Umbilical cord (tissue), 2 donors: Measurements from ENCODE around the gene DDI2. TPM values are rescaled to one million over a fixed set of nuclear protein-coding genes. Genes with fewer than 3 reads are reported as not detected.
"Not testable (repeated sequence)": the region's sequence is repeated elsewhere in the genome, so short reads cannot be mapped to it uniquely, and the experiment has no call there.

Source experiments
- DNase-seq: peaks from one replicate; pipeline ENCODE4 v3.0.0-alpha.2; 2015; ENCODE audit warnings: low spot score
- total RNA-seq: library from RNA; depleted of rRNA; stranded (reverse); fragments of >200 nt; gene quantifications from one replicate; pipeline ENCODE4 v1.2.3, GENCODE V29; 2014; ENCODE audit warnings: low replicate concordance; ENCODE audit not compliant: insufficient read depth

DDI2 gene
- total RNA-seq, result 16.1 TPM

DNA sequence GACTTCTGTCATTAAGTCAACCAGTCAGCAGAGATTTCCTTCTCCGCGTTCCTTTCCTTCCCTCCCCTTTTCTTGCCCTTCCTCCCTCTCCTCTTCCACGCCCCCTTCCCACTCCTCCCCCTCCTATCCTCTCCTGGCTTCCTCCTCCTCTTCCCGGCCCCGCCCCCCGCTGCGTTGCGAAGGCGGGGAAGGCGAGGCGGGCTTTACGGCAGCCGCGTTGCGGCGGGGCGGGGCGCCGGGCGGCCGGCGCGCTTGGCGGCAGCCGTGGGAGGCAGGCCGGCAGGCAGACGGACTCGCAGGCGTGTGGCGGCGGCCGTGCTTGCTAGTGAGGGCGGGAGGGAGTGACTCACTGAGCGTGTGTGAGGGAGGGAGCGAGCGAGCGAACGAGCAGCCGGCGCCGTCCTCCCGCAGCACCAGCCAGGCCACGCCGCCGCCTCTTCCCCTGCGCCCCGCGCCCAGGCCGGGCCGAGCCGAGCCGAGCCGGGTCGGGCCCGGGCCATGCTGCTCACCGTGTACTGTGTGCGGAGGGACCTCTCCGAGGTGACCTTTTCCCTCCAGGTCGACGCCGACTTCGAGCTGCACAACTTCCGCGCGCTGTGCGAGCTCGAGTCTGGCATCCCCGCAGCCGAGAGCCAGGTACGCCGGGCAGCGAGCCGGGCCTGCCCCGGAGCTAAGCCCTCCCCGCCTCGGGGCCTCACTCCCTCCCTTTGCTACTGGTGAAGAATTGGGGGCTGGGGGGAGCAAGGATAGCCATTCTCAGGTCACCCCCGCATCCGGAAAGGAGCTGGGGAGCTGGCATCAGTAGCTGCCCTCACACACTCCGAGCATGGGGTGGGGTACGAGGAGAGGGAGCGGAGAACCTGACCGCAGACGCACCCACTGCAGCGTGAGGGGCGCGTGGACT, at the start of gene DDI2:
DDI2 (plus strand) TSS at position 286 of the 904 bp plus-strand sequence; CDS start at position 499, 213 bp downstream.
- peak; percentile 100 for DNase-seq

DNA sequence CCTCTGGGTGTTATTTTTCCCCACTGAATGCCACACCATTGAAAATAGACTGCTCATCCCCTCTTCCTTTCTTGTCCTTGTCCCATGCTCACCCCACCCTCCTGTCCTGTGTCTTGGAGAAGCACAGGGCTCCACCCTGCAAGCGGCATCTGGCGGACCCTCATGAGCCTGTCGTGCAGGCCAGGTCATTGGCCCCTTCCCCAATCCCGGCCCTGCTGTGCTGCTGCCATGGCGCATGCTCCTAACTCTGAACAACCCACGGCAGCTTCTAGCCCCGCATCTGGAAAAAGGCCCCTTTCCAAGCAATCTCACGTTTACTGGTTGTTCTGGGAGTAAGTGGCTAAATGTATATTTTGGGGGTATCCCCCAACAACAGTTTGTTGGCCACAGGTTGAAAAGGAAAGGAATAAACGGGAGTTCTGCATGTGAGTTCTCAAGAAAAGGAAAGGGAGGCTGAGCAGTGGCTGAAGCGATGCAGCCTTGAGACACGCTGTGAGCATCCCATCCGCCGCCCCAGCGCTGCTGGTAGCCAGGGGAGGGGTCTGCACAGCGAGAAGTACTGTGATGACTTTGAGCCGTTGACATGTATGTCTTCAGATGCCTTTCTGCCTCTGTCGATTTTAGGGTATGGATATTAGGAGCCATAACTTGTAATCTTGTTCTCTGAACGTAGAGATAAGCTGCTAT, 48.7 kb upstream of the DDI2 start:
- no peak for DNase-seq

DNA sequence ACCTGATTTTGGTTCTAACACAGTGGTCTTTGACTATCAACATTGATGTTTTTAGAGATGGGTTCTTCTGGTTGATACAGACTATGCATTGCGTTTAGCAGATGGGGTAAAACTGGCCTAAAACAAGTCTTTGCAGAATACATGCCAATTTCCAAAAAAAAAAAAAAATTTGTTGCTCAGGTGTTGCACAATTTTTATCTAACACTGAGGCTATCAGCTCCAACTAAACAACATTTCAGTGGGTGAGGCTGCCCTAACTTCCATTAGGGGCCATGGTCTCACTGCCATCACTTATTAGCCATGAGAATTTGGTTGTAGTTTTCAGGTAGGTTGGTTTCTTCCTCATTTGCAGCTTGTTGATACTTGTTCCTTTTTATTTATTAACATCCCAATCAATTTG, 46.4 kb upstream of the DDI2 start:
- DNase-seq, result no peak

DNA sequence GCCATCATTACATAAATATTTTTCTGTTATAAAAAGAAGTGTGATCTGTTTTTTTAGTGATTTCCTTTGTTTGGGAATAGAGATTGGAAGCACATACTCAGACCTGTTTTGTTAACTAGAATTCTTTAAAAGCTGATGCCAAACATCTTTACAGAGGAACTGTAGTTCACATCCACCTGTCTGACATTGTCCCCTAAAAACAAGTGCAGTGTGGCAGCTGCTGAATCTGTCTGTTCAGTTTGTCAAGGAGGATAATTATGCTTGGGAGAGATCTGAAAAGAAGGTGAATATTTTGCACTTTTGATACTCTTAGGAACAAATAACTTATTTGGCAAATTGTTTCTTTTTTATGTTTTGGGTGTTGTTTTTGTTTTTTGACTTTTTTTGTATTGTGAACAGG, 46.0 kb upstream of the DDI2 start:
- no peak for DNase-seq

DNA sequence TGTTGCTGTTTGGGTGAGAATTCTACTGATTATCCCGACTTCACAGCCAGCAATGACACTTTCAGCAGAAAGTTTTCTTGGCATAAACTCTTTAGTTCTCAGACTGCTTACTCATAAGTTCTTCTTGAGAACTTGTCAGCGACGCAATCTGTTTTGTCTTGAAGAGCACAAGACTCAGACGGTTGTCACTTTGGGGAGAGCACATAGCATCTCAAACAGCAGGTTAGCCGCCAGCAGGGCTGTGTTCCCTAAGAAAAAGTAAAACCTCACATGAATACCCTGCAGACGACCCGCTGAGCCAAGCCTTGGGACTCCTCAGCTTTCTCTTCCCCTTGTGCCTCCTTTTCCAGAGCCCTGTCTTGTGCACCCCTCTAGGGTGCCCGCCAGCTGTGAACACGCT, 43.8 kb upstream of the DDI2 start:
- no peak for DNase-seq

DNA sequence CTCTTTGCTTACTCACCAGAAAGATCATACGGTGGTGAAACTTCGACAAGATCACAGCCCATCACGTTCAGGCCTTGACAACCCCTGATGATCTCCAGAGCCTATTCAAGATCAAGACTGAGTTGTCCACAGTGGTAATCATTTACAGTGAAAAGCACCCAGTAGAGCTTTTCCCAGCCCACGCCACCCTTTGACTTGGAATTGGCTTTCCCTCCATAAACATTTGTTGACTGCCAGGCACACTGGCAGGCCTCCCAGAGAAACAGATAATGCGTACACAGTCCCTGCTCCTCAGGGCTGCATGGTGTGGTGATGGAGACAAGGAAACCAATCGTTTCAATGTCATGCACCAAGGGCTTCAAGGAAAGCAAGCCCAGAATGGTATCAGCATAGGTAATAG, 42.5 kb upstream of the DDI2 start:
- DNase-seq, result no peak

DNA sequence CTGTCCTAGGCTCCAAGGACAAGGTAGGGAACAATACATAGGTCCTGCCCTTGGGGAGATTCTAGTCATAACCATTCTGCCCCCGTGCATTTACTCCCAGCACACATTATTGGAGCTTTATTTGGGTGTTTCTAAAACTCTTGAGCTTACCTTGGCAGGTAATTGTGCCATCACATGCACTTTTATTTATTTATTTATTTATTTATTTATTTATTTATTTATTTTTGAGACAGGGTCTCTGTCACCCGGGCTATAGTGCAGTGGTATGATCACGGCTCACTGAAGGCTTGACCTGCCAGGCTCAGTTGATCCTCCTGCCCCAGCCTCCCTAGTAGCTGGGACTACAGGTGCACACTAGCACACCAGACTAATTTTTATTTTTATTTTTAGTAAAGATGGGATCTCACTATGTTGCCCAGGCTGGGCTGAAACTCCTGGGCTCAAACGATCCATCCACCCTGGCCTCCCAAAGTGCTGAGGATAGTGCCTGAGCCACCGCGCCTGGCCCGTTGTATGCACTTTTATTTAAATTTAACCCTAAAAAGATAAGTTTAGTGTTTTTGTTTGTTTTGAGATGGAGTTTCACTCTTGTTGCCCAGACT, 41.6 kb upstream of the DDI2 start:
- DNase-seq, result no peak

DNA sequence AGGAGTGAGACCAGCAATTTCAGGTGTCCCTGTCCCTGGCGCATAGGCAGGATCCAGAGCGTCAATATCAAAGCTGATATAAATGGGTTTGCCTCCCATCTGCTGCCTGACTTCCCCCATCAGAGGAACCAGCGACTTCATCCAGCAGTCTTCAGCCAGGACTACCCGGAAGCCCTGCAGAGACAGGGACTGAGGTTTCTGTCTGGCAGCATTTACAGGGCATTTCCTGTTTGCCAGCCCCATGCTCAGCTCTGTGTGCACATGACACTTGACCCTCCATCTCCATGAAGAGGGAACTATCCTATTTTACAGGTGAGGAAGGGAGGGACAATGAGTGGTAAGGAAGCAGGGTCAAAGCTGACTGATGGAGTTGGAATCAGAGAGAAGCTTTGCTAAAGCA, 39.6 kb upstream of the DDI2 start:
- DNase-seq, result no peak

DNA sequence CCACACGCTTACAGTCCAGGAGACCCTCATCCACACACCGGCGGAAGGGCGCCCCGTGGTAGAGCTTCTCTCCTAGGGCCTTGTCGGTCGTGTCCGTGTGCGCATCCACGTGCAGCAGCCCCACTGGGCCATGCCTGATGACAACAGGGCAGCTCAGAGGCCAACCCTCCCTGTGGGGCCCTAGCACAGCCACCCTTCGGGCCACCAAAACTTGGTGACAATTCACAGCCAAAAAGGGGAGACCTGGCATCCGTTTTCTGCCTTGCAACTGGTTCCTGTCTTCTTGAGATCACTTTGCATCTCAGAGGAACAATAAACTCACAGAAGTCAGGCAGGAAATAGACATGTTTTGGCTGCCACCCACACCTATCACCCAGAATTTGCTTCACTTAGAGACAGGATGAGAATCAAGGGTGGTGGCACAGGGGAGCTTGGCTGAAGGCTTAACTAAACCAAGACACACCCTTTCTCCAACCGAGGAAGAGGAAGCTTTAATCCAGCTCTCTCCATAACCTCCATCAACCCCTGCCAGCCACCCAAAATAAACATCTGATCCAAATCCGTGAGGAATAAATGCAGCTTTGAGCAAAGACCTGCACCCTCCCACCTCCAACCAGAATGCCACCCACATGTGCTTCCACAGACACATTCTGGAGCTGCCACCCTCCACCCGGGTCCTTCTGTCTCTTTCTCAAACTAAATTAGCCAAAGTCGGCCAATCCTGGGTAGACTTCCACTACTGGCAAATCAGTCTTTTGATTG, 38.2 kb upstream of the DDI2 start:
- DNase-seq, result no peak

DNA sequence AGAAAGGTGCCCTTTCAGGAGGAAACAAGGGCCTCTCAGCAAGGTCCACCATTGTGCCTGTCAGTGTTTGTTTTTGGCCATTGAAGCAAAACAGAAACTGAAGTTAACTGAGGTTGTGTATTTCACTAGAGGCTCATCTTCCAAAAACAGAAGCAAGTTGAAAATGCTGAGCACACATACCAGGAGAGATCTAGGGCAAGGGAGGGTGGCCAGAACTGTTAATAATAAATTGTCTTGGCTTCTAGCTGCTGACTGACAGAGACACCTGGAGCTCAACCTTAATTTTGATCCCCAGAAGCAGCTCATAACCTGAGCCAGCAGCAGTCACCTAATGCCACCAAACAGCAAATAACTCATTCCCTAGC, 37.6 kb upstream of the DDI2 start:
- peak; percentile 20 for DNase-seq

DNA sequence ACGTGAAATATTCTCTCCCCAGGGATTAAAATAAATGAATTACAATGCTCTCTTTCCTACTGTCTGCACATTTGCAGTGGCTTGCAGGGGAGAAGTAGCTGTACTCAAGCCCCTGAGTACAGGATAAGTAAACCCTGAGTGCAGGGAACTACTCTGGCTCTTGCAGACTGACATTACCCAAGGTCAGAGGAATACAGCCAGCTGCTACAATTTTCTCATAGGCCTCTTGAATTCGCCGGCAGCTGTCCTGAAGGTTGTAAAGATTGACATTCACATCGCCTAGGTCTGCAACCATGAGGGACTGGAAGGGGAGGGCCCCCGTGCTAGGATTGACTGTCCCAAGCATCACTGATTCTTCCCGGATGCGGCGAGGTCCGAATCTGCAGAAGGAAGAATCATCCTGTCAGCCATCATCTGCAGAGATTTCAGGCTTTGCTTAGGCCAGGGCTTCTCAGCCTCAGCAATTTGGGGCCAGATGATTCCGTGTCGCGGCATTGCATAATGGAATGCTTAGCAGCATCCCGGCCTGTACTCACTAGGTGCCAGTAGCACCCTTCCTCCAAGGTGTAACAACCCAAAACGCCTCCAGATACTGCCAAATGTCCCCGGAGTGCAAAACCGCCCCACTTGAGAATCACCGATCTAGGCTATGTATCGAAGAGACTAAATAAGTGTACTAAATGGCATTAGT, 34.1 kb upstream of the DDI2 start:
- DNase-seq, result no peak

DNA sequence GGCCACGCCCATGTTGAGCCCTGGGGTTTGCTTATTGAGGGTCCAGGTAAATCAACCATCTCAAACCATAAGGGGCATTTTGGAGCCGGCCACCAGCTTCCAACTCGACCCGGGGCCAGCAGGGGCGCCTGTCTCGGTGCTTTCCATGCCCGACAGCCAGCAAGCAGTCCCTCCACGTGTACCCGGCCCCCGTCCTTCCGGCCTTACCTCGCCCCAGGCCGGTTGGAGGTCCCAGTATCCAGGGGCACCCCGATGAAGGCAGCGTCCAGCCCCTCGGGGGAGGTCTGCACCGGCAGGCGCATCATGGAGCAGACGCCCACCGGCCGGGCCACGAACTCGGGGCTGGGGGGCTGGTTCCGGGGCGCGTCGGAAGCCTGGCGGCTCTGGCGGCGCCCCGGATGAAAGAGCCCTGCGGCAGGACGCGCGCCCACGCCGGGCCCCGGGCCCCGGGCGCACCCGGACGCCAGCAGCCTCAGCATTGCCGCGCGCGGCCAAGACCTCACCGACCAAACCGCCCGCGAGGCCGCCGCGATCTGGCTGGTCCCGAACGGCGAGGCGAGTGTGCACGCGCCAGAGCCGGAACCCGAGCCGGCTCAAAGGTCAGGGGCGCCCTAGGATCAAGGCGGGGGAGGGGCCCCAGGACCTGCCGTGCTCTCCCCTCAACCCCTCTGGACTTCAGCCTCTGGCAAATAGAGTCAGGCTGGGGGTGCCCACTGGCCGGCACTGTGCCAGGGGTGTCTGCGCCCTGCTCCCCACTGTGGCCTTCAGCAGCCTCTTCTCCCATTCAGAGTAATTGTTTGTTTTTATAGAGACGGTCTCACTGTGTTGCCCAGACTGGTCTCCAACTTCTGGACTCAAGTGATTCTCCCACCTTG, 32.5 kb upstream of the DDI2 start, which contains the start of gene AGMAT:
AGMAT (minus strand) TSS at position 563 of the 875 bp plus-strand sequence; CDS start at position 479, 84 bp downstream.
- peak; percentile 27 for DNase-seq

DNA sequence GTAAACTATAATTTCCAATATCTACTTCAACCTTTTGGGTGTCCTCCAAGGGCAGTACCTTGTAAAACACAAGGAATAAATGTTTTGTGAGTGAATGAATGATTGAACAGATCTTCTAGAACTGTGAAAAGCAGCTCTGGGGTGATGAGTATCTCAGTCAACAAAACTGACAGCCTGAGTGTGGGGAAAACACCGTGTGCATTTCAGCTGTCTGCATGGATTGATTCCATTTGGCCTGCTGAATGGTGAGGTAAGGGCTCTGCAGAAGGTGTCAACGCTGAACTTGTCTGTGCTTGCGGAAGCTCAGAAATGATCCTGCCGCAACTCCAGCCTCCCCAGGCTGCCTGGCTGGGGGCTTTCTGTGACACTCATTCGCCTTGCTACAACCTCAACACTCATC, 25.0 kb upstream of the DDI2 start:
- DNase-seq, result no peak

DNA sequence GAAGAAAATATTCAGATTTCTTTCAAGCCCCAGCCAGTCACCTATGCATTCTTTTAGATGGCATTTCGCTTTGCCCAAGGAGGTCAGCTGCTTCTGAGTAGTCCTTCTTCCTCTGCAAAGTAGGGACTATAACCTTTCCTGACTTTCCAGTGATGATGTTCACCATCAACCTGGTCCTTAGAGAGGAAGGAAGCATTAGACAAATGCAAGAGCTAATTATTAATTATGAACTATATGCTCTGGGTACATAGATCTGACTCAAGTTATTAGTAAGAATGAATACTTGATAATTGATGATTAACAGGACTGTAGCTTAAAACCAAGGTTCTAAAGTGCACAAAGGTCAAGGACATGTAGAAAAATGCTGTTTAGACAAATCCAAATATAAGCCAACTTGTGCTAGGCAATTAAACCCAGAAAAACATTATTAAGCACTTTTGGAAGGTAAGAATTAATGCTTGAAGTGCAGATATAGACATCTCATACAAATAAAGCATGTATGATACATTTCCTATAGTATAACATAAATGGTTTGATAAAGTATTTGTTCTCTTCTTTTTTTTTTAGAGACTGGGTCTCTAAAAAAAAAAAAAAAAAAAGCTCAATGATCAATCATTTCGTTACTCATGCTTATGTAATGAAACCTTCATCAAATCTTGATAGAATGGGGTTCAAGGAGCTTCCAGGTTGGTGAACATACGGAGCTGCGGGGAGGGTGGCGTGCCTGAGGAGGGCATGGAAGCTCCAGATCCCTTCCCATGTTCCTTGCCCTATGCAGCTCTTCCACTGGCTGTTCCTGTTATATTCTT, 21.2 kb upstream of the DDI2 start:
- DNase-seq, result no peak

DNA sequence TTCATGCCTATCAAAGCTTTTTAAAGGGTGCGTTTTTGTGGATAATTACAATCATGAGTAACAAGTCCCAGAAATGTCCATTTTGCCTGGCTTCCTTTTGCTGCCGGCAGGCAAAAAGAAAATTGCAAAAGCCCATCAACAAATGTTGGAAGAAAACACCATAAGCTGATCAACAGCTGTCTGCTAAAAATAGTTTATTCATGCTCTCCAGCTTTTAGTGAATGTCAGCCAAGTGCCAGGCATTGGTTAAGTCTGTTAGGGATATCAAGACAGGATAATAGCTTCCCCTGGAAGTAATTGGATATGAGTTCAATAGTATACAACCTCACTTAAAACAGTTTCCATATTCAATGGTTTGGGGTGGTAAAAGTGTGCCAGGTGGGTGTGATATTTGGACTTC, 18.8 kb upstream of the DDI2 start:
- DNase-seq, result no peak

DNA sequence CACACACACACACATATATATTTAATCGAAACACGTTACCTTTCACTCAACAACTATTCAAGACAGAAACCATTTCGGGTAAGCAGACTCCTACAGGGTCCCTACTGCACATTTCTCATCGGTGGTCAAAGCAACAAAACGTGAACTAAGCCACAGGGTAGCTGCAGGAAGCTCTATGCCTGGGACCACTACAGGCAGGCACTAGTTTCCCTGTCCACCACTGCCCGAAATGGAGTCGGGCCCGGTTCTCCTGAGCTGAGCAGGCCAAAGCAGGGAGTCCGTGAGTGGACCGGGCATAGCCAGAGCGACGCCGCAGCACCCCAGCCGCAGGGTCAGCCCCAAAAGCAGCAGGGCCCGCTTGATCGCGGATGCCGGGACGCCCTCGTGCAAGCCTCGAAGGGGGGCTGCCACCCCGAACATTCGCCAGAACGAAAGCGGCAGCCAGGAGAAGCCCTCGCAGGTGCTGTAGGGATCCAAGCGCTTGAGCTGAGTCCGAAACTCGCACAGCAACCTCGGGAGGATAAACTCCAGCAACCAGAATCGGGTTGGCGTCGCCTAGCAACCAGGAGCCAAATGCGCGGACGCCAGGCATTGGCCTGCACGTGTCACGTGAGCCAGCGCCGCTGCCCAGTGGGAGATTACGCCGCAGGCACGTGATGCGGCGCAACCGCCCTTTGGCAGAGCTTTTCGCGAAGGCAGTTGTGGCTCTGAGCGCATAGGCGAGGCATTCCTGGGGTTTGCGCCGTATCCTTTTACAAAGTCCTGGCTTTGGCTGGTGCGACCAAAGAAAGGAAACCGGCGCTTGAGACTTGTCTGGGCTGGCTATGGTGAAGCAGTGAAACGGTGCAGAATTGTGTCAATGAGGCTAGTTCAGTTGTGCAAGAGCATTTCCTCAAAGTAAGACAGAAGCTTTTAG, 13.9 kb upstream of the DDI2 start:
- DNase-seq, result peak; percentile 98

DNA sequence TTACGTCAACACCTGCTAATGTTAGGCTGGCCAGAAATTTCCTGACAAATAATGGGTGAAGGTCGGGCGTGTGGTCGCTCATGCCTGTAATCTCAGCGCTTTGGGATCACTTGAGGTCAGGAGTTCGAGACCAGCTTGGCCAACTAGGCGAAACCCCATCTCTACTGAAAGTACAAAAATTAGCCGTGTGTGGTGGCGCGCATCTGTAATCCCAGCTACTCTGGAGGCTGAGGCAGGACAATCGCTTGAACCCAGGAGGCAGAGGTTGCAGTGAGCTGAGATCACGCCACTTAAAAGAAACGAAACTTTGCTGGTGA, 13.3 kb upstream of the DDI2 start:
- not testable (repeated sequence) for DNase-seq

DNA sequence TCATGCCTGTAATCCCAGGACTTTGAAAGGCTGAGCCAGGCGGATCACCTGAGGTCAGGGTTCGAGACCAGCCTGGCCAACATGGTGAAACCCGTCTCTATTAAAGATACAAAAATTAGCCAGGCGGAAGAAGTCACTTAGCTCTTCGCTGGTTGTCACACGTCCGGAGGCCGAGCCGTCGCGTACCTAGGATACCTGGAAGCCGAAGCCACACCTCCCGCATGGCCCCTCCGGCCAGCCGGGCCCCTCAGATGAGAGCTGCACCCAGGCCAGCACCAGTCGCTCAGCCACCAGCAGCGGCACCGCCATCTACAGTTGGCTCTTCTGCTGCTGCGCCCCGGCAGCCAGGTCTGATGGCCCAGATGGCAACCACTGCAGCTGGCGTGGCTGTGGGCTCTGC, 12.9 kb upstream of the DDI2 start:
- not testable (repeated sequence) for DNase-seq
